ENCODE results near the gene PEX5L.
"Not testable (repeated sequence)": the region's sequence is repeated elsewhere in the genome, so short reads cannot be mapped to it uniquely, and the experiment has no call there.

- TF ChIP-seq CTCF, POLR2A (IDR thresholded peaks at IDR 0.05): not testable (repeated sequence)
Measured at GRCh38 chr3:180055656-180056055, 18.9 kb upstream of the PEX5L start.
